SK-N-SH (cell line): ENCODE results near the gene GANAB. TPM values are rescaled to one million over a fixed set of nuclear protein-coding genes. Genes with fewer than 3 reads are reported as not detected.

Experiments used
- CTCF ChIA-PET: fragments of 300-600, 350-600 bp; formaldehyde crosslinking; extraction: SDS; loops from one replicate; lab custom pipeline; 2021; lab: Yijun Ruan, JAX
- POLR2A ChIA-PET: fragments of 350-600 bp; sonication (Branson Sonifier 250); formaldehyde crosslinking; extraction: SDS; loops from one replicate; lab custom pipeline; 2020; ENCODE audit warnings: antibody characterized with exemption, inconsistent platforms; lab: Yijun Ruan, JAX
- DNase-seq: peaks from one replicate; pipeline ENCODE4 v3.0.0; 2012
- H2AFZ ChIP-seq: fragments of 200-600 bp; sonication (generic); 2 replicates; pipeline ENCODE4 v1.8.1; 2016; ENCODE audit warnings: antibody characterized with exemption, mild to moderate bottlenecking, low read depth
- H3F3A ChIP-seq: fragments of 200-600 bp; sonication (generic); replicated peaks from 2 replicates; pipeline ENCODE3; 2016; ENCODE audit warnings: antibody characterized with exemption, mild to moderate bottlenecking; ENCODE audit not compliant: insufficient read depth
- H3K27ac ChIP-seq, 2 experiments: fragments of 200-500 bp in 1 of 2; fragments of 200-600 bp in 1 of 2; sonication (Bioruptor generic) in 1 of 2; sonication (generic), shearing (Covaris generic) in 1 of 2; 2 replicates each; pipeline versions ENCODE4 v1.5.1 to v1.6.1; 2014 to 2016; ENCODE audit warnings: low read depth in 2 of 2, inconsistent platforms in 1 of 2, low read length in 1 of 2, mild to moderate bottlenecking in 1 of 2, mixed read lengths in 1 of 2
- H3K27me3 ChIP-seq: fragments of 200-600 bp; sonication (generic), shearing (Covaris generic); 2 replicates; pipeline ENCODE4 v1.6.1; 2016; ENCODE audit warnings: mixed run types; ENCODE audit not compliant: insufficient read depth
- H3K36me3 ChIP-seq, 2 experiments: fragments of 200-500 bp in 1 of 2; fragments of 200-600 bp in 1 of 2; sonication (Bioruptor generic) in 1 of 2; sonication (generic) in 1 of 2; replicated peaks in 1 of 2; 2 replicates each; pipeline versions ENCODE3 to v1.5.1; 2014 to 2016; ENCODE audit warnings: low read length in 1 of 2, mild to moderate bottlenecking in 1 of 2; ENCODE audit not compliant: insufficient read depth in 2 of 2, control insufficient read depth in 1 of 2
- H3K4me1 ChIP-seq, 2 experiments: fragments of 200-500 bp in 1 of 2; fragments of 200-600 bp in 1 of 2; sonication (Bioruptor generic) in 1 of 2; sonication (generic), shearing (Covaris generic) in 1 of 2; 2 replicates each; pipeline versions ENCODE4 v1.5.1 to v1.6.1; 2014 to 2016; ENCODE audit warnings: low read depth in 1 of 2, low read length in 1 of 2, mixed run types in 1 of 2; ENCODE audit not compliant: insufficient read depth in 2 of 2, control insufficient read depth in 1 of 2
- H3K4me2 ChIP-seq: fragments of 200-600 bp; sonication (generic), shearing (Covaris generic); 2 replicates; pipeline ENCODE4 v1.6.1; 2017; ENCODE audit warnings: mixed run types
- H3K4me3 ChIP-seq, 2 experiments: fragments of 200-500 bp in 1 of 2; fragments of 200-600 bp in 1 of 2; sonication (Bioruptor generic) in 1 of 2; sonication (generic), shearing (Covaris generic) in 1 of 2; 2 replicates each; pipeline versions ENCODE4 v1.5.1 to v1.8.1; 2014 to 2016; ENCODE audit warnings: low read depth in 2 of 2, inconsistent platforms in 1 of 2, low read length in 1 of 2, mild to moderate bottlenecking in 1 of 2, mixed read lengths in 1 of 2, moderate library complexity in 1 of 2
- H3K79me2 ChIP-seq: fragments of 200-600 bp; sonication (generic); 2 replicates; pipeline ENCODE4 v1.8.1; 2017; ENCODE audit warnings: mild to moderate bottlenecking; ENCODE audit not compliant: insufficient read depth
- H3K9ac ChIP-seq: fragments of 200-600 bp; sonication (generic); 2 replicates; pipeline ENCODE4 v1.6.1; 2017; ENCODE audit warnings: mixed run types
- H3K9me2 ChIP-seq: fragments of 200-600 bp; sonication (generic); 2 replicates; pipeline ENCODE4 v1.6.1; 2017; ENCODE audit warnings: mixed run types
- H3K9me3 ChIP-seq: fragments of 200-600 bp; sonication (generic); 2 replicates; pipeline ENCODE4 v1.6.1; 2017; ENCODE audit warnings: mixed run types, mild to moderate bottlenecking, moderate library complexity
- H4K20me1 ChIP-seq: fragments of 200-600 bp; sonication (generic); 2 replicates; pipeline ENCODE4 v1.6.1; 2017; ENCODE audit warnings: mild to moderate bottlenecking, mixed run types; ENCODE audit not compliant: insufficient read depth
- CHD2 ChIP-seq: fragments of 150-350 bp; IDR thresholded peaks from 2 replicates; pipeline ENCODE4 v1.6.1; 2018; ENCODE audit warnings: low read length; ENCODE audit not compliant: partially characterized antibody
- CTCF ChIP-seq: fragments of 200-600 bp; sonication (generic); IDR thresholded peaks from 2 replicates; pipeline ENCODE4 v1.6.1; 2017; ENCODE audit warnings: antibody characterized with exemption, mild to moderate bottlenecking, moderate library complexity
- ELF1 ChIP-seq: IDR thresholded peaks from 2 replicates; pipeline ENCODE4 v1.4.0; 2012
- EP300 ChIP-seq, 2 experiments: IDR thresholded peaks; 2 replicates each; pipeline versions ENCODE4 v1.4.0 to v1.6.1; 2012; ENCODE audit warnings: borderline replicate concordance in 1 of 2, low read depth in 1 of 2, low read length in 1 of 2
- EZH2phosphoT487 ChIP-seq: fragments of 200-600 bp; sonication (generic); IDR thresholded peaks from 2 replicates; pipeline ENCODE4 v1.6.1; 2017; ENCODE audit warnings: low read depth, mixed run types, mild to moderate bottlenecking, antibody characterized with exemption, moderate library complexity, borderline replicate concordance
- FOXM1 ChIP-seq: IDR thresholded peaks from 2 replicates; pipeline ENCODE4 v1.4.0; 2012; ENCODE audit warnings: low read depth, mild to moderate bottlenecking
- IRF3 ChIP-seq: fragments of 150-350 bp; IDR thresholded peaks from 2 replicates; pipeline ENCODE4 v1.6.1; 2016; ENCODE audit warnings: mild to moderate bottlenecking, low read depth, low read length
- JUND ChIP-seq: IDR thresholded peaks from 2 replicates; pipeline ENCODE4 v1.4.0; 2012
- MAX ChIP-seq: IDR thresholded peaks from 2 replicates; pipeline ENCODE4 v1.4.0; 2012; ENCODE audit warnings: low read depth
- MEF2A ChIP-seq: IDR thresholded peaks from 2 replicates; pipeline ENCODE4 v1.4.0; 2012; ENCODE audit warnings: low read depth, borderline replicate concordance
- POLR2AphosphoS5 ChIP-seq: IDR thresholded peaks from 2 replicates; pipeline ENCODE4 v1.6.1; 2012; ENCODE audit warnings: low read depth, low read length
- RAD21 ChIP-seq: IDR thresholded peaks from 2 replicates; pipeline ENCODE4 v1.6.1; 2012; ENCODE audit warnings: mild to moderate bottlenecking, low read length
- RCOR1 ChIP-seq: fragments of 150-350 bp; IDR thresholded peaks from 2 replicates; pipeline ENCODE4 v1.6.1; 2017; ENCODE audit warnings: antibody characterized with exemption, low read length
- REST ChIP-seq: IDR thresholded peaks from 2 replicates; pipeline ENCODE4 v1.6.1; 2012; ENCODE audit warnings: mild to moderate bottlenecking, low read depth, low read length, moderate library complexity
- SIN3A ChIP-seq: IDR thresholded peaks from 2 replicates; pipeline ENCODE4 v1.6.1; 2012; ENCODE audit warnings: low read depth, mild to moderate bottlenecking, low read length, moderate library complexity, borderline replicate concordance
- TAF1 ChIP-seq: IDR thresholded peaks from 2 replicates; pipeline ENCODE4 v1.6.1; 2012; ENCODE audit warnings: low read depth, mild to moderate bottlenecking, low read length, moderate library complexity, borderline replicate concordance
- TCF12 ChIP-seq: IDR thresholded peaks from 2 replicates; pipeline ENCODE4 v1.4.0; 2012
- TEAD4 ChIP-seq: IDR thresholded peaks from 2 replicates; pipeline ENCODE4 v1.4.0; 2012; ENCODE audit warnings: mild to moderate bottlenecking, borderline replicate concordance; ENCODE audit not compliant: insufficient read depth
- USF1 ChIP-seq: IDR thresholded peaks from 2 replicates; pipeline ENCODE4 v1.4.0; 2012; ENCODE audit warnings: low read depth, borderline replicate concordance
- WGBS: methylation state at CpG from one replicate; pipeline ENCODE4 v1.1.6; 2017; ENCODE audit warnings: low lambda C conversion rate; 5-methylcytosine and 5-hydroxymethylcytosine counted together
- polyA plus RNA-seq, 3 experiments: library from polyadenylated mRNA; depleted of rRNA; stranded (reverse); fragments of >200 nt; gene quantifications; 2 replicates each; pipeline ENCODE4 v1.2.3, GENCODE V29; 2012

GANAB gene
- polyA plus RNA-seq, 1 of the 3 experiments (the other 2 are of a cell fraction) = 275 TPM

GRCh38 chr11:62673196-62673525 is 26.7 kb upstream of the GANAB start:
- peaks cover 23 to 31% of the 10 kb centered on the region in 2 experiments; a peak in 3 of 4 replicates for H3K4me1 ChIP-seq
- H3K4me3 ChIP-seq = peak overlapping the region; percentile 68 to 90; a peak in 1 of 4 replicates
- H3K9ac ChIP-seq = no peak overlapping the region
- no peaks in the 10 kb centered on the region for H3K27me3 ChIP-seq
- DNase-seq = no peak
- H3K36me3 ChIP-seq = peaks cover 19 to 26% of the 10 kb centered on the region in 2 experiments
- no peaks in the 10 kb centered on the region for H4K20me1 ChIP-seq
- H3K27ac ChIP-seq = peak overlapping the region in 1 of 2 experiments; percentile 80; a peak in 1 of 4 replicates
- no peaks in the 10 kb centered on the region for H3K9me2 ChIP-seq
- H3K9me3 ChIP-seq = no peaks in the 10 kb centered on the region
- WGBS = 87% methylated on average over 2 of the region's 2 CpGs
- no peak overlapping the region for H2AFZ ChIP-seq
- ChIA-PET CTCF (interaction anchor here (1.0 to 2.0 kb wide), 5 partner anchors 17 to 208 kb away, joined by 3 to 6 read pairs (median 4); partner anchors contain the start of genes LRRN4CL and SLC3A2), POLR2A (interaction anchor here (1.4 to 2.4 kb wide), 2 partner anchors 8 to 60 kb away, joined by 5 to 12 read pairs; partner anchors contain the start of genes C11orf98, CSKMT and ROM1)
- H3K79me2 ChIP-seq = peaks cover 78% of the 10 kb centered on the region
- TF ChIP-seq IRF3 (no peak), MEF2A (no peak), TEAD4 (no peak), USF1 (no peak), CHD2 (no peak), SIN3A (no peak), EZH2phosphoT487 (no peak), MAX (no peak), RAD21 (no peak), TCF12 (no peak), TAF1 (no peak), JUND (no peak), REST (no peak), FOXM1 (no peak), RCOR1 (no peak), CTCF (no peak), EP300 (IDR thresholded peaks at IDR 0.05; ENCODE audit: borderline replicate concordance in 1 of 2, low read depth in 1 of 2, low read length in 1 of 2) (no peak), ELF1 (no peak), POLR2AphosphoS5 (no peak)
- peak overlapping the region; percentile 97 for H3K4me2 ChIP-seq
- peaks cover 50% of the 10 kb centered on the region for H3F3A ChIP-seq
